ENCODE measurements around the gene ADH4.

DNA sequence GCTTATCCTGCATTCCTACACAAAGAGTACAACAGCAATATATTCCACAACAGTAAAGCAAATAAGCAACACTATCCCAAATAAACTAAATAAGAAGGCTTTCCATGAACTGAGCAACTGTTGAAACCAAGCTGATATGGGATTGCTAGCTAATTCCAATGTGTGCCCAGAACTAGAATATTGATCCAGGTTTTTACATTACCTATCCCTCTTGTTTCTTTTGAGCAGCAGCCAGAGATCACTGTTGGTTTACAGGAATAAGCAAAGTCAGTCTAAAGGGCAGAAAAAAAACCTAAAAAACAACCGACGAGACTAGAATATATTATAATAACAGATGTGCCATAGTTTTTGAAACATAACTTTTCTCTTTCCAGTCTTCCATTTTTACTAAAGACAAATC, 22.4 kb upstream of the ADH4 start:
- no peak for TF ChIP-seq GATA3 (IDR thresholded peaks at IDR 0.05; ENCODE audit: low read depth, low read length)
- TF ChIP-seq GATA2 (IDR thresholded peaks at IDR 0.05; ENCODE audit: low read depth, low read length): no peak
